22Rv1 (cell line): Measurements from ENCODE around the gene PANX2.

ENCODE experiments used
- CTCF ChIP-seq: fragments of 450-650 bp; IDR thresholded peaks from 2 replicates; pipeline ENCODE4 v1.5.1; 2017; ENCODE audit warnings: mild to moderate bottlenecking
- ZFX ChIP-seq: fragments of 450-650 bp; IDR thresholded peaks from 2 replicates; pipeline ENCODE4 v1.6.1; 2017; ENCODE audit warnings: antibody characterized with exemption, borderline replicate concordance

GRCh38 chr22:50134481-50134880 lies 36.0 kb upstream of the PANX2 start:
- TF ChIP-seq CTCF (no peak), ZFX (no peak)
